Spleen (tissue), 11 donors: Measurements from ENCODE around the gene ABCG1. TPM values are rescaled to one million over a fixed set of nuclear protein-coding genes. Genes with fewer than 3 reads are reported as not detected.

ENCODE experiments used
- DNase-seq: peaks from one replicate; pipeline ENCODE4 v3.0.0-alpha.2; 2020
- H3K27ac ChIP-seq, 8 donors: fragments of 200-600 bp; sonication (generic) in 7 of 8; 1 replicate in 4 of 8; 2 replicates in 4 of 8; pipeline versions ENCODE4 v1.5.0 to v1.8.0; 2016 to 2021; ENCODE audit warnings: inconsistent platforms in 4 of 8, mild to moderate bottlenecking in 4 of 8, moderate library complexity in 1 of 8
- H3K27me3 ChIP-seq, 7 donors: fragments of 200-600 bp; sonication (generic) in 6 of 7; replicated peaks in 1 of 7; 1 replicate in 4 of 7; 2 replicates in 3 of 7; pipeline versions ENCODE4 v1.5.0 to v1.8.0; 2016 to 2021; ENCODE audit warnings: inconsistent platforms in 3 of 7, mild to moderate bottlenecking in 1 of 7
- H3K36me3 ChIP-seq, 6 donors: fragments of 200-600 bp; sonication (generic) in 5 of 6; 1 replicate in 4 of 6; 2 replicates in 2 of 6; pipeline versions ENCODE4 v1.5.0 to v1.8.0; 2016 to 2021; ENCODE audit warnings: inconsistent platforms in 2 of 6
- H3K4me1 ChIP-seq, 6 donors: fragments of 200-600 bp; sonication (generic) in 5 of 6; 1 replicate in 3 of 6; 2 replicates in 3 of 6; pipeline versions ENCODE4 v1.5.0 to v1.8.0; 2016 to 2021; ENCODE audit warnings: inconsistent platforms in 3 of 6
- H3K4me3 ChIP-seq, 8 donors: fragments of 200-600 bp; sonication (generic) in 7 of 8; 1 replicate in 4 of 8; 2 replicates in 4 of 8; pipeline versions ENCODE4 v1.5.0 to v1.8.0; 2016 to 2021; ENCODE audit warnings: inconsistent platforms in 4 of 8, mild to moderate bottlenecking in 4 of 8, moderate library complexity in 2 of 8
- H3K9me3 ChIP-seq, 8 donors: fragments of 200-600 bp; sonication (generic) in 7 of 8; 1 replicate in 4 of 8; 2 replicates in 4 of 8; pipeline versions ENCODE4 v1.5.0 to v1.8.0; 2016 to 2021; ENCODE audit warnings: inconsistent platforms in 4 of 8
- CTCF ChIP-seq, 11 experiments: fragments of 200-600 bp in 7 of 11; fragments of 450-650 bp in 4 of 11; sonication (generic) in 4 of 11; IDR thresholded peaks in 8 of 11; conservative IDR thresholded peaks in 3 of 11; 1 replicate in 7 of 11; 2 replicates in 4 of 11; pipeline versions ENCODE4 v1.4.0 to v1.8.0; 2016 to 2021; ENCODE audit warnings: antibody characterized with exemption in 11 of 11, inconsistent platforms in 4 of 11, mild to moderate bottlenecking in 1 of 11
- POLR2A ChIP-seq, 3 donors: fragments of 450-650 bp; IDR thresholded peaks; one replicate each; pipeline ENCODE4 v1.5.1; 2017; ENCODE audit warnings: antibody characterized with exemption in 3 of 3, mild to moderate bottlenecking in 1 of 3
- POLR2AphosphoS5 ChIP-seq, 3 donors: sonication (generic); formaldehyde crosslinking; IDR thresholded peaks; one replicate each; pipeline ENCODE4 v1.5.1; 2017; ENCODE audit warnings: antibody characterized with exemption in 3 of 3
- WGBS, 5 donors: extraction: QIAGEN DNeasy Blood & Tissue Kit in 3 of 5; methylation state at CpG; one replicate each; pipeline versions ENCODE4 v1.1.5 to v1.1.7; 2013 to 2018; 5-methylcytosine and 5-hydroxymethylcytosine counted together
- intact Hi-C: fragments of 100-400 bp; cut with DNase I; formaldehyde crosslinking; loops from one replicate; pipeline ENCODE4 v1.15.0; 2023; ENCODE audit warnings: low total_unique reads
- polyA plus RNA-seq, 3 donors: library from polyadenylated mRNA; stranded (reverse); fragments of 200-250 nt; gene quantifications; one replicate each; pipeline ENCODE4 v1.2.1, GENCODE V29; 2013
- total RNA-seq, 7 donors: library from RNA; depleted of rRNA in 3 of 7; stranded (reverse); fragments of >200 nt in 3 of 7; fragmentation: NEBNext Ultra II Directional in 4 of 7; extraction: Animal tissue kit (Norgen Biotek cat#: 25700) in 4 of 7; gene quantifications; one replicate each; pipeline versions ENCODE4 v1.1.0 to v1.2.1, GENCODE V29; 2016 to 2021
- donor health status: healthy with polysubstance abuse.
- donor health status: DM: no; HTN: no; CAD: no; lungs with moderate emphysema.
- donor health status: DM: no; HTN: no; CAD: no.
- donor health status: Bipolar disorder and iron deficiency.
- donor health status: healthy.
- donor health status: DM: no; HTN: no; CAD: no.
- donor health status: DM: yes; HTN: yes; CAD: no.

Gene ABCG1
- total and polyA plus RNA-seq, 10 donors: 14.6 to 143 (median 96.7) TPM

DNA sequence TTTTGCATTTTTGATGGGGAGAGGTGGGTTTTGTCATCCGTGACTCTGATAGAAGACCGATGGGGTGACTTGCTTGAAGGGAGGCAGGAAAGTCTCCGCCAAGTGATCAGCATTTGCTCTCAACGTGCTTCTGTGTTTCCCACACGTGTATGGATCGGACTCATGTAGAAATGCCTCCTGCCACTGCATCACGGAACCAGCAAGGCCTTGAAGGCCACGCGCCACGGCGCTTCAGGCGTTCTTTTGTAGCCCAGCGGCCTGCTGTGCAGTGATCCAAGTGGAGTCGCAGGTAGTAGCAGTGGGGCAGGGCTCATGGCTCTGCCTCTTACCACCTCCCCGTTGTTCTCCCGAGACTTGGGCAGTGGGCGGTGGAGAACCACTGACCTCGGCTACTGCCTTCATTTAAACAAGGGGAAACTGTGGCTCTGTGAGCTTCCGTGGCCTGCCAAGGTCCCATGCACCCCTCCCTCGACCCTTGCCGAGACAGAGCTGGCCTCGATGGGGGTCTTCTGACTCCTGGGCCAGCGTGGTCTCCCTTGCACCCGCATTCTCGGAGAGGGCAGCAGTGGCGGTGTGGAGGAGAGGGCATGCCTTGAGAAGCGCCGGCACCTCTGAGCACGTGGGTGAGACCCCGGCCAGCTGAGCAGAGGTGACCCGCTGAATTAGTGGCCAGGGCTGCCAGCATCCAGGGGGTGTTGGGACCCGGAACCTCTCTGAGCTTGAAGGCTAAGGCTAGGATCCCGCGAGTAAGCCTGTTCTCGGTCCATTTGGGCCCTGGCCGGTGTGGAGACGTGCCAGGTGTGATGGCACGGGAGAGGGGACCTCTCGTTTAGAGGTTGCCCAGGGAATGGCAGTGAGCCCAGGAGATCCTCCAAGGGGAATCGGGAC is 46.1 kb upstream of the ABCG1 start:
- Histone ChIP-seq H3K4me3 (no peak overlapping the region), H3K27ac (no peak overlapping the region), H3K4me1 (peaks cover 0 to 5% (median 0%) of the 10 kb centered on the region in 6 donors), H3K27me3 (no peaks in the 10 kb centered on the region), H3K36me3 (no peaks in the 10 kb centered on the region), H3K9me3 (no peaks in the 10 kb centered on the region)
- DNase-seq: peak; percentile 59
- 90 to 94% (median 93%) methylated on average over 27 to 40 of the region's 40 CpGs for WGBS, 5 donors
- TF ChIP-seq POLR2AphosphoS5 (IDR thresholded peaks at IDR 0.05) (no peak), CTCF (IDR thresholded peaks at IDR 0.05 in 8 of 11, conservative IDR thresholded peaks at IDR 0.05 in 3 of 11) (no peak), POLR2A (IDR thresholded peaks at IDR 0.05) (no peak)
- intact Hi-C loops: loop anchor here (5.0 kb wide), 1 partner anchor 84 kb away; no protein-coding TSS in a partner anchor

GRCh38 chr21:42174173-42174572 is 44.8 kb upstream of the ABCG1 start:
- peaks cover 0 to 5% (median 0%) of the 10 kb centered on the region in 6 donors for H3K4me1 ChIP-seq
- no peak overlapping the region for H3K4me3 ChIP-seq
- DNase-seq: no peak
- no peak for TF ChIP-seq POLR2A (IDR thresholded peaks at IDR 0.05)
- TF ChIP-seq CTCF (IDR thresholded peaks at IDR 0.05 in 8 of 11, conservative IDR thresholded peaks at IDR 0.05 in 3 of 11): no peak
- H3K9me3 ChIP-seq: no peaks in the 10 kb centered on the region
- WGBS, 5 donors: 89 to 95% (median 90%) methylated on average over 4 of the region's 4 CpGs
- no peaks in the 10 kb centered on the region for H3K36me3 ChIP-seq
- H3K27ac ChIP-seq: no peak overlapping the region
- intact Hi-C loops: loop anchor here (5.0 kb wide), 1 partner anchor 83 kb away; no protein-coding TSS in a partner anchor
- H3K27me3 ChIP-seq: no peaks in the 10 kb centered on the region

DNA sequence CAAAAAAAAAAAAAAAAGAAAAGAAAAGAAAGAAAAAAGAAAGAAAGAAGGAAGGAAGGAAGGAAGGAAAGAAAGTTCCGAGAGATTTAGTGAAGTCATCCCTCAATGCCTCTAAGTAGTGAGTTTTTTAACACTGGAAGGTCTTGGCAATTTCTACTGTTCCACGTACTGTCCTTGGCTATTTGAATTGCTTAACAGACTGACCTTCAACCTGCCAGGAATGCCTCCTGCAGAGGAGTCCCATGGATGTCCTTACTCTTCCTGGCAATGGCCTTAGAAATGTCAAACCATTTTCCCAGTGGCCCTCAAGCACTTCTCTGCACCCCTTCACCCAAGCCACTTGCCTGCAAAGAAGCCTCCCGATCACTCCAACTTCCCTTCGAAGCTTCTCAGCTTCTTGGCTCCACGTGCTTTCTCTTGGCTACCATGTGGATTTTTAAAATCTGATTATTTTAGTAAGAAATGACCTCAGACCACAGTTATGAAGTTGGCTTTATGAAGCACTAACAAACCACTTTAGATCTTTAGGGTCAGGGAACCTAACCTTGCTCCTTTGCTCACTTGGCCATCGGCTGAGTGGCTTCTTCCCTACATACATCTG is 43.7 kb upstream of the ABCG1 start:
- DNase-seq: no peak
- no peak for TF ChIP-seq POLR2A (IDR thresholded peaks at IDR 0.05)
- 56 to 78% (median 71%) methylated on average over 6 of the region's 6 CpGs for WGBS, 5 donors
- H3K4me1 ChIP-seq: peaks cover 0 to 5% (median 0%) of the 10 kb centered on the region in 6 donors
- H3K36me3 ChIP-seq: no peaks in the 10 kb centered on the region
- H3K27me3 ChIP-seq: no peaks in the 10 kb centered on the region
- intact Hi-C loops: no loop called here
- H3K27ac ChIP-seq: no peak overlapping the region
- H3K4me3 ChIP-seq: no peak overlapping the region
- no peaks in the 10 kb centered on the region for H3K9me3 ChIP-seq

DNA sequence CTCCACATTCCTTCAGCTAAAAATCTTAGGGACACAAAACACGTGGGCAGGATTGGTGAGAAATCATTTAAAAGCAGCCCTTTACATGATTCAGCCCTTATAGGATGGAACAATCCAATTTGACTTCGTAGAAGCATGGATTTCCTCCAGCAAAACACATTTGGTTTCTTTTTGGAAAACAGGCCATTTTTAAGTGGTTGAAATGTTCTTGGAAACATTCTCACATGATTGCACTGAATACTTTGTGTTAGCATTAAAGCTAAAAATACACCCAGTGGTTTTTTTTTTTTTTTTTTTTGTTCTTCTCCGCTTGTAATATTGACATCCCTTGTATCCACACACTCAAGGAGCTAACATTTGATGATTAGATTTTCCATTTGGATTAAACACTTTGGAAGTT is 42.1 kb upstream of the ABCG1 start:
- WGBS, 5 donors: 66 to 84% (median 77%) methylated on average over 3 of the region's 3 CpGs
- intact Hi-C loops: no loop called here
- peaks cover 0 to 5% (median 0%) of the 10 kb centered on the region in 6 donors for H3K4me1 ChIP-seq
- H3K27ac ChIP-seq: no peak overlapping the region
- H3K36me3 ChIP-seq: no peaks in the 10 kb centered on the region
- TF ChIP-seq POLR2A (IDR thresholded peaks at IDR 0.05): no peak
- no peak for TF ChIP-seq POLR2AphosphoS5 (IDR thresholded peaks at IDR 0.05)
- no peak for TF ChIP-seq CTCF (IDR thresholded peaks at IDR 0.05 in 8 of 11, conservative IDR thresholded peaks at IDR 0.05 in 3 of 11)
- H3K27me3 ChIP-seq: no peaks in the 10 kb centered on the region
- no peak overlapping the region for H3K4me3 ChIP-seq
- no peaks in the 10 kb centered on the region for H3K9me3 ChIP-seq
- no peak for DNase-seq
